Activated CD8-positive, alpha-beta memory T cell treated with anti-CD3 and anti-CD28 coated beads for 48 hours (primary cell): ENCODE measurements around the gene RALGPS2.
"Not testable (repeated sequence)": the region's sequence is repeated elsewhere in the genome, so short reads cannot be mapped to it uniquely, and the experiment has no call there.

Experiments used
- DNase-seq, 3 experiments: peaks; one replicate each; pipeline ENCODE4 v3.0.0-alpha.2; 2020; ENCODE audit warnings: low read depth in 2 of 3, low spot score in 2 of 3

RALGPS2 gene

DNA sequence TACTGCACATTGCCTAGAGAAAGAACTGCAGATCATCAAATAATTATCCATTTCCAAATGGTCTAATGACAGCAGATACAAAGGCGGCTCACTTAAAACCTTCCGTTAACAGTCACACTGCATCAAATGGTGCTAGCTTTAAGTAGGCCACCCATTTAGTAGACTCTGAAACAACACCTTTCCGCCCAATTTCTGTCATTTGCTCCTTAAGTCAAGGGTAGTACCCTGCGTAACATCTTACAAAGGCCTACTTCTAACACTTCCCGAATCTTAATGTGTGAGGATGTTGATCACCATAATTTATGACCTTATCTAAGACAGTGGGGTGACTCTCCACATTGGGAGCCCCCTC lies 692 bp upstream of the RALGPS2 start:
- no peak for DNase-seq

- DNase-seq: peak in 1 of 3 experiments; percentile 11
Measured at GRCh38 chr1:178725466-178726086, 532 bp downstream of the RALGPS2 start.

GRCh38 chr1:178726087-178726517 lies 1.1 kb downstream of the RALGPS2 start:
- DNase-seq: peak in 1 of 3 experiments; percentile 11

GRCh38 chr1:178726545-178726944 lies 1.5 kb downstream of the RALGPS2 start:
- DNase-seq: no peak

GRCh38 chr1:178727014-178727895 lies 2.2 kb downstream of the RALGPS2 start:
- DNase-seq: no peak

DNA sequence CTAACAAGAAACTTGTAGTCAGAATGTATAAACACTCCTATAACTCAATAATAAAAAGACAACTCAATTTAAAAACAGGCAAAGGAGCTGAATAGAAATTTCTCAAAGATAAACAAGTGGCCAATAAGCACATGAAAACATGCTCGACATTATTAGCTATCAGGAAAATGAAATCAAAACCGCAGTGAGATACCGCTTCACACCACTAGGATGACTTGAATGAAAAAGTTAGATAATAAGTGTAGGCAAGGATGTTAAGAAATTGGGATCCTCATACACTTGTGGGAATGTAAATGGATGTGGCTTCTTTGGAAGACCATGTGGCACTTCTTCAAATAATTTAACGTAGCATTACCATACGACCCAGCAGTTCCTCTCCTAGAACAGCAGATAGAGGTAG lies 8.9 kb downstream of the RALGPS2 start:
- no peak for DNase-seq

GRCh38 chr1:178738780-178739179 lies 13.7 kb downstream of the RALGPS2 start:
- DNase-seq: no peak

GRCh38 chr1:178739285-178740045 lies 14.4 kb downstream of the RALGPS2 start:
- DNase-seq: no peak

DNA sequence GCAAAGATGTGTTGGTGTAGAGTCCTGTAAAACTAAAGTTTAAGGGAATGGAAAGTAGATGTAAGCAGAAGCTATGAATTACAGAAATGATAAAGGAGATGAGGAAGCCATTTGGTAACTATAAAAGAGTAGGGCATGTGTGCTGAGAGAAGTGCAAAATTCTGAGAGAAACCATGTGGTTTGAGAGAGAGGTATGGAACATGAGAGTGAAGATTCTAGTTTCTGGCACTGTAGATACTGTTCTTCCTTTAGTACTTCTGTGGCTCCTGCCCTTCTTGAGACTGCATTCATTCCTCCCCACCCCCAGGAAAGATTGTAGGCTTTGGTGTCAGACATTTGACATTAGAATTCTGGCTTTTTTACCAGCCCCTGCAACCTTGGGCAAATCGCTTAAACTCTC lies 15.4 kb downstream of the RALGPS2 start:
- no peak for DNase-seq

DNA sequence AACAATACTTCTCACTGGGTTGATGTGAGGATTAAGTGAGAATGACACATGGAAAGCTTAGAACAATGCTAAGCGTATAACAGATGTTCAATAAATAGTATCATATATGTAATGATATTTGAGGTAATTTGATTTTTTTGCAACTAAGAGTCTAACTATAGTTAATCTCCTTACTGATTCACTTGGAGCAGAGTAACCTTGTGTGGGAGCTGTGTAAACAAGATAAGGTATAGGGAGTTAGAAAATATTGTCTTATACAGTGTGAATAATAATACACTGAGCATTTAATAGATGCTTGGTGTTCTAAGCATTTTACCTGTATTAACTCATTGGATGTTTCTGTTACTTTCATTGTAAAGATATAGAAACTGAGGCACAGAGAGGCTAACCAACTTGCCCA lies 15.9 kb downstream of the RALGPS2 start:
- DNase-seq: no peak

- no peak for DNase-seq
Measured at GRCh38 chr1:178743801-178744200, 18.8 kb downstream of the RALGPS2 start.

- no peak for DNase-seq
Measured at GRCh38 chr1:178745260-178745659, 20.2 kb downstream of the RALGPS2 start.

GRCh38 chr1:178746345-178746744 lies 21.3 kb downstream of the RALGPS2 start:
- no peak for DNase-seq

- not testable (repeated sequence) for DNase-seq
Measured at GRCh38 chr1:178747361-178747760, 22.3 kb downstream of the RALGPS2 start.

- no peak for DNase-seq
Measured at GRCh38 chr1:178749581-178750166, 24.6 kb downstream of the RALGPS2 start.

DNA sequence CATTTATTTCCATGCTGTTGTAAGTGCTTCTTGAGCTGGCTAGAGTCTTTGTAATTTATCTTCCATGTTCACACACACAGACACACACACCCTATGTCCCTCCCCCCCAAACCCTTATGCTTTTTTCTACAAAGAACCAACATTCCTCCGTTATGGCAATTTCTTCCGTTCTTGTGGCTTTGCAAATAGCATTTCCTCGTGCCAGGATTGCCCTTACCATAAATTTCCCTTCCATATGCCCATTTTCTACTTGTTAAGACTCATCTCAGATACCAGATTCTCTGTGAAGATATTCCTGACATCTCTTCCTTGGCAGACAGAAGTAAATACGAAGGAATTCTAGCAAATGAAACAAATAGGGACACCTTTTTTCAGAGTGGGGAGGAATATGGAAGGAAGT lies 26.0 kb downstream of the RALGPS2 start:
- DNase-seq: no peak

GRCh38 chr1:178752891-178753290 lies 27.8 kb downstream of the RALGPS2 start:
- DNase-seq: no peak

DNA sequence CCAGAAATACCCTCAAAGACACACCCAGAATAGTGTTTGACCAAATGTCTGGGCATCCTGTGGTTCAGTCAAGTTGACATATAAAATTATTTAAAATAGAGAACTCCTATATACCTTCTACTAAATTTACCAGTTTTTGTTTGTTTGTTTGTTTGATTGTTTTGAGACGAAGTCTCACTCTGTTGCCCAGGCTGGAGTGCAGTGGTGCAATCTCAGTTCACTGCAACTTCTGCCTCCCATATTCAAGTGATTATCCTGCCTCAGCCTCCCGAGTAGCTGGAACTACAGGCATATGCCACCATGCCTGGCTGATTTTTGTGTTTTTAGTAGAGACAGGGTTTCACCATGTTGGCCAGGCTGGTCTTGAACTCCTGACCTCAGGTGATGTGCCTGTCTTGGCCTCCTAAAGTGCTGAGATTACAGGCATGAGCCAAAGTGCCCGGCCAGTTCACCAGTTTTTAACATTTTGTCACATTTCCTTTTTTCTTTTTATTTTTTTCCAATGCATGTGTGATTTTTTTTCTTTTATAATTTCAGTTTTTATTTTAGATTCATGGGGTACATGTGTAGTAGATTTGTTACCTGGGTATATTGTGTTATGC lies 29.7 kb downstream of the RALGPS2 start:
- not testable (repeated sequence) for DNase-seq

GRCh38 chr1:178768423-178768822 lies 43.4 kb downstream of the RALGPS2 start:
- peak in 1 of 3 experiments; percentile 5 for DNase-seq

DNA sequence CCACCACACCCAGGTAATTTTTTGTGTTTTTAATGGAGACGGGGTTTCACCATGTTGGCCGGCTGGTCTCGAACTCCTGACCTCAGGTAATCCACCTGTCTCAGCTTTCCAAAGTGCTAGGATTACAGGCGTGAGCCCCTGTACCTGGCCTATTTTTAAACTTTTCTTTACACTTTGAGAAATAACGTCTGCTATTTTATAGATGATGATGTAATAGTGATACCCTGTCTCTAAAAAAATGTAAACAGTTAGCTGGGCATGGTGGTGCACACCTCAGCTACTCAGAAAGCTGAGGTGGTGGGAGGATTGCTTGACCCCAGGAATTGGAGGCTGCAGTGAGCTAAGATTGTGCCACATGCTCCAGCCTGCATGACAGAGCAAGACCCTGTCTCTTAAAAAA lies 47.9 kb downstream of the RALGPS2 start:
- no peak for DNase-seq

DNA sequence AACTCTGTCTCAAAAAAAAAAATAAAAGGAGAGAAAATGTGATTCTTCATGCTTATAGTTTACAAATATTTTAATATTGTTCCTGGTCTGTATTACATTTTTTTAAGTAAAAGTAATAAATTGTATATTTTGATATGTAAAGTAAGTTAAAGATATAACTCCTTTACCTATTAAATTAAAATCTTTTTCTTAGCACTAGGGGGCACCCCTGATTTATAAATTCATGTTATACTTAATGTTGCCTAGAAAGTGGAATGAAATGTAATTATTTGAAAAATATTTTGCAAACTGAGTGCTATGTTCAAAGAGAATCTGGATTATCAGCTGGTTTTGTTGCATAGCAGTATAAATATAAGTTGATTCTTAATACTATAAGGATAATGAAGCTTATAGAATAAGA lies 49.2 kb downstream of the RALGPS2 start:
- DNase-seq: no peak
